H9 (cell line): Measurements from ENCODE around the gene IL1RN. TPM values are rescaled to one million over a fixed set of nuclear protein-coding genes. Genes with fewer than 3 reads are reported as not detected.

Source experiments
- DNase-seq: peaks from one replicate; pipeline ENCODE4 v3.0.0-alpha.2; 2017
- H2AFZ ChIP-seq: one replicate; pipeline ENCODE4 v1.6.1; 2013; ENCODE audit warnings: mild to moderate bottlenecking, low read length, control low read depth, moderate library complexity
- H2AK5ac ChIP-seq: 2 replicates; pipeline ENCODE4 v1.6.1; 2013; ENCODE audit warnings: low read length, control low read depth, mixed read lengths; ENCODE audit not compliant: insufficient read length
- H2BK120ac ChIP-seq: one replicate; pipeline ENCODE4 v1.6.1; 2013; ENCODE audit warnings: low read depth, mild to moderate bottlenecking, low read length, control low read depth, inconsistent platforms; ENCODE audit not compliant: poor library complexity, severe bottlenecking
- H2BK12ac ChIP-seq: 2 replicates; pipeline ENCODE4 v1.6.1; 2013; ENCODE audit warnings: low read length, control low read depth, mixed read lengths, low read depth; ENCODE audit not compliant: insufficient read length
- H2BK15ac ChIP-seq: 2 replicates; pipeline ENCODE4 v1.6.1; 2013; ENCODE audit warnings: low read depth, low read length, control low read depth
- H2BK20ac ChIP-seq: one replicate; pipeline ENCODE4 v1.6.1; 2013; ENCODE audit warnings: low read depth, mild to moderate bottlenecking, low read length, control low read depth, inconsistent platforms; ENCODE audit not compliant: poor library complexity, severe bottlenecking
- H2BK5ac ChIP-seq: 2 replicates; pipeline ENCODE4 v1.6.1; 2013; ENCODE audit warnings: low read length, control low read depth, mixed read lengths; ENCODE audit not compliant: insufficient read length
- H3K14ac ChIP-seq: 2 replicates; pipeline ENCODE4 v1.6.1; 2013; ENCODE audit warnings: low read length, control low read depth; ENCODE audit not compliant: insufficient read depth
- H3K18ac ChIP-seq: 2 replicates; pipeline ENCODE4 v1.6.1; 2013; ENCODE audit warnings: low read depth, mild to moderate bottlenecking, mixed read lengths, low read length, control low read depth; ENCODE audit not compliant: insufficient read length
- H3K23ac ChIP-seq: 2 replicates; pipeline ENCODE4 v1.6.1; 2013; ENCODE audit warnings: low read length, control low read depth, mixed read lengths, low read depth; ENCODE audit not compliant: insufficient read length
- H3K23me2 ChIP-seq: 2 replicates; pipeline ENCODE4 v1.6.1; 2013; ENCODE audit warnings: low read depth, mild to moderate bottlenecking, mixed read lengths, low read length, control low read depth; ENCODE audit not compliant: insufficient read length, poor library complexity, severe bottlenecking
- H3K27ac ChIP-seq: 2 replicates; pipeline ENCODE4 v1.5.1; 2013; ENCODE audit warnings: low read length, control low read depth, mixed read lengths, low read depth; ENCODE audit not compliant: insufficient read length
- H3K27me3 ChIP-seq: 2 replicates; pipeline ENCODE4 v1.6.1; 2013; ENCODE audit warnings: low read length, control low read depth, inconsistent platforms; ENCODE audit not compliant: insufficient read depth
- H3K4ac ChIP-seq: 2 replicates; pipeline ENCODE4 v1.6.1; 2013; ENCODE audit warnings: low read depth, mild to moderate bottlenecking, control low read depth, inconsistent platforms, low read length, moderate library complexity
- H3K4me1 ChIP-seq: 2 replicates; pipeline ENCODE4 v1.6.1; 2013; ENCODE audit warnings: low read length, control low read depth, inconsistent platforms; ENCODE audit not compliant: insufficient read depth
- H3K4me2 ChIP-seq: 2 replicates; pipeline ENCODE4 v1.6.1; 2013; ENCODE audit warnings: low read length, control low read depth, mixed read lengths; ENCODE audit not compliant: insufficient read length, insufficient read depth
- H3K56ac ChIP-seq: 2 replicates; pipeline ENCODE4 v1.6.1; 2013; ENCODE audit warnings: low read depth, mild to moderate bottlenecking, mixed read lengths, low read length, control low read depth; ENCODE audit not compliant: insufficient read length
- H3K79me1 ChIP-seq: 2 replicates; pipeline ENCODE4 v1.6.1; 2013; ENCODE audit warnings: low read depth, mild to moderate bottlenecking, moderate library complexity, low read length, control low read depth, inconsistent platforms; ENCODE audit not compliant: insufficient read depth, poor library complexity, severe bottlenecking
- H3K79me2 ChIP-seq: 2 replicates; pipeline ENCODE4 v1.6.1; 2013; ENCODE audit warnings: low read length, control low read depth, inconsistent platforms; ENCODE audit not compliant: insufficient read depth
- H3K9ac ChIP-seq: 2 replicates; pipeline ENCODE4 v1.6.1; 2013; ENCODE audit warnings: low read length, control low read depth, mixed read lengths; ENCODE audit not compliant: insufficient read length; ENCODE audit errors: extremely low read depth
- H3K9me3 ChIP-seq: one replicate; pipeline ENCODE4 v1.6.1; 2013; ENCODE audit warnings: low read depth, low read length, inconsistent platforms; ENCODE audit not compliant: control insufficient read depth
- H3T11ph ChIP-seq: one replicate; pipeline ENCODE4 v1.6.1; 2013; ENCODE audit warnings: mild to moderate bottlenecking, low read length, control low read depth, inconsistent platforms
- H4K20me1 ChIP-seq: one replicate; pipeline ENCODE4 v1.6.1; 2013; ENCODE audit not compliant: control insufficient read depth, insufficient read length, insufficient read depth
- H4K5ac ChIP-seq: 2 replicates; pipeline ENCODE4 v1.6.1; 2013; ENCODE audit warnings: low read depth, mild to moderate bottlenecking, mixed read lengths, low read length, control low read depth; ENCODE audit not compliant: insufficient read length
- H4K8ac ChIP-seq: replicated peaks from 2 replicates; pipeline ENCODE4 v1.6.1; 2013; ENCODE audit warnings: low read length, control low read depth, mixed read lengths, low read depth; ENCODE audit not compliant: insufficient read length
- H4K91ac ChIP-seq: 2 replicates; pipeline ENCODE4 v1.6.1; 2013; ENCODE audit warnings: low read depth, mild to moderate bottlenecking, moderate library complexity, mixed read lengths, low read length, control low read depth; ENCODE audit not compliant: insufficient read length
- H3K27ac Mint-ChIP-seq, 3 experiments: 2 replicates in 2 of 3; 3 replicates in 1 of 3; pipeline ENCODE4 v1.8.0; 2020 to 2021; ENCODE audit warnings: mixed read lengths in 3 of 3, mild to moderate bottlenecking in 1 of 3, moderate library complexity in 1 of 3
- H3K27me3 Mint-ChIP-seq: 2 replicates; pipeline ENCODE4 v1.8.0; 2021; ENCODE audit warnings: low read depth, mild to moderate bottlenecking, moderate library complexity, mixed read lengths
- H3K36me3 Mint-ChIP-seq, 3 experiments: 2 replicates in 2 of 3; 3 replicates in 1 of 3; pipeline ENCODE4 v1.8.0; 2020 to 2021; ENCODE audit warnings: low read depth in 3 of 3, mixed read lengths in 3 of 3; ENCODE audit not compliant: insufficient read depth in 1 of 3
- H3K4me1 Mint-ChIP-seq, 2 experiments: 2 replicates each; pipeline ENCODE4 v1.8.0; 2020; ENCODE audit warnings: mixed read lengths in 2 of 2
- H3K4me3 Mint-ChIP-seq, 2 experiments: 2 replicates in 1 of 2; 3 replicates in 1 of 2; pipeline ENCODE4 v1.8.0; 2020 to 2021; ENCODE audit warnings: mild to moderate bottlenecking in 2 of 2, mixed read lengths in 2 of 2, moderate library complexity in 1 of 2
- H3K9me3 Mint-ChIP-seq, 2 experiments: 2 replicates in 1 of 2; 3 replicates in 1 of 2; pipeline ENCODE4 v1.8.0; 2020; ENCODE audit warnings: mild to moderate bottlenecking in 2 of 2, mixed read lengths in 2 of 2, moderate library complexity in 1 of 2
- WGBS: extraction: QIAGEN DNeasy Blood & Tissue Kit; methylation state at CpG from one replicate; pipeline ENCODE4 v1.1.7; 2013; ENCODE audit warnings: missing lambda C conversion rate, low lambda C conversion rate, mixed read lengths; ENCODE audit not compliant: insufficient read length; ENCODE audit errors: extremely low coverage; 5-methylcytosine and 5-hydroxymethylcytosine counted together
- total RNA-seq: library from RNA; stranded (reverse); gene quantifications from 2 replicates; pipeline ENCODE4 v1.2.1, GENCODE V29; 2021
- TF ChIP-seq, protein P1 (sequence below): fragments of 200-600 bp; sonication (generic); conservative IDR thresholded peaks from 3 replicates; pipeline ENCODE4 v1.8.0; 2021; ENCODE audit warnings: antibody characterized with exemption, mild to moderate bottlenecking

The IL1RN gene
- total RNA-seq, 1 experiment from 2014 or later: not detected

DNA sequence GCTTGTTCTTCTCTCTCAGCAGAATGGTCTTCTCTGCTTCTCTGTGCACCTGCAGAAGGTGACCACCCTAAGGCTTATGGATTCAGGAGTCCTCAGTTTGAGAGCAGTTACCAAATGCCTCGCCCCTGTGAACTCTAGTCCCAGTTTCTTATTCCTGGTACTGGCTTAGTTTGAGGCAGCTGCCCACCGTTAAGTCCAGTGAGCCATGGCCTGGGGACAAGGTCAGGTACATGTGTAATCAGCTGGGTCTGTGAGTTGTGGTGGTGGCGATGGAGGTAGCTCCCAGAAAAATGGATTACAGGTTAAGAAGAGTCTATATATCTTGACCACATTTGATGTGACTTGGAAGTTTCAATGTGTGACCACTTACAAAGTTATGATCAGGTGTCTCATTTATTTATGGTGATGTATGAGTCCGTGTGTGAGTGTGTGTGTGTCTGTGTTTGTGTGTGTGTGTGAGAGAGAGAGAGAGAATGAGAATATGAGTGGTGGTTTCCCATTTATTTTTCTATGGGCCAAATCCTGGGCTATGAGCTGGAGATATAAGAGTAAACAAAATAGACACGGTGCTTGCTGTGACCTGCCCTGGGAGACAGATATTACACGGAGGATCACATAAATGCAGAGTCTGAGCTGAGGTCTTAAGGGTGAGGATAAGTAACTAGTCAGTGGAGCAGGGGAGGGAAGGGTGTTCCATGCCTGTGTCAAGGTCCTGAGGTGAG lies 13.0 kb upstream of the IL1RN start:
- Histone ChIP-seq H3K27ac (no peak overlapping the region), H4K8ac (no peak overlapping the region), H3K4me2 (no peak overlapping the region), H2AFZ (no peak overlapping the region), H2BK5ac (no peak overlapping the region), H3K79me2 (no peaks in the 10 kb centered on the region), H2BK20ac (no peak overlapping the region), H2AK5ac (no peak overlapping the region), H4K5ac (no peak overlapping the region), H2BK12ac (no peak overlapping the region), H3K9me3 (no peaks in the 10 kb centered on the region), H3K14ac (no peak overlapping the region), H3K4me1 (peaks cover 5% of the 10 kb centered on the region; the same call in 1 of the 2 replicates), H4K20me1 (no peaks in the 10 kb centered on the region), H4K91ac (no peak overlapping the region), H3K9ac (no peak overlapping the region), H3K56ac (no peak overlapping the region), H3K23ac (no peak overlapping the region), H3K23me2 (no peaks in the 10 kb centered on the region), H2BK120ac (no peak overlapping the region), H3K27me3 (no peaks in the 10 kb centered on the region), H3K79me1 (no peaks in the 10 kb centered on the region), H3K18ac (no peak overlapping the region), H2BK15ac (no peak overlapping the region), H3T11ph (no peak overlapping the region), H3K4ac (no peak overlapping the region)
- peaks cover 1% of the 10 kb centered on the region for H3K27me3 Mint-ChIP-seq
- TF ChIP-seq, protein P1, sequence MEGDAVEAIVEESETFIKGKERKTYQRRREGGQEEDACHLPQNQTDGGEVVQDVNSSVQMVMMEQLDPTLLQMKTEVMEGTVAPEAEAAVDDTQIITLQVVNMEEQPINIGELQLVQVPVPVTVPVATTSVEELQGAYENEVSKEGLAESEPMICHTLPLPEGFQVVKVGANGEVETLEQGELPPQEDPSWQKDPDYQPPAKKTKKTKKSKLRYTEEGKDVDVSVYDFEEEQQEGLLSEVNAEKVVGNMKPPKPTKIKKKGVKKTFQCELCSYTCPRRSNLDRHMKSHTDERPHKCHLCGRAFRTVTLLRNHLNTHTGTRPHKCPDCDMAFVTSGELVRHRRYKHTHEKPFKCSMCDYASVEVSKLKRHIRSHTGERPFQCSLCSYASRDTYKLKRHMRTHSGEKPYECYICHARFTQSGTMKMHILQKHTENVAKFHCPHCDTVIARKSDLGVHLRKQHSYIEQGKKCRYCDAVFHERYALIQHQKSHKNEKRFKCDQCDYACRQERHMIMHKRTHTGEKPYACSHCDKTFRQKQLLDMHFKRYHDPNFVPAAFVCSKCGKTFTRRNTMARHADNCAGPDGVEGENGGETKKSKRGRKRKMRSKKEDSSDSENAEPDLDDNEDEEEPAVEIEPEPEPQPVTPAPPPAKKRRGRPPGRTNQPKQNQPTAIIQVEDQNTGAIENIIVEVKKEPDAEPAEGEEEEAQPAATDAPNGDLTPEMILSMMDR: no peak
- H3K9me3 Mint-ChIP-seq: no peaks in the 10 kb centered on the region
- H3K4me3 Mint-ChIP-seq: no peak overlapping the region
- DNase-seq: no peak
- no peaks in the 10 kb centered on the region for H3K4me1 Mint-ChIP-seq
- no peak overlapping the region for H3K27ac Mint-ChIP-seq
- no CpG with 5 or more reads among the region's 6 CpGs for WGBS
- H3K36me3 Mint-ChIP-seq: no peaks in the 10 kb centered on the region
